Kidney capillary endothelial cell (primary cell): Measurements from ENCODE around the gene PDHX.
"Not testable (repeated sequence)": the region's sequence is repeated elsewhere in the genome, so short reads cannot be mapped to it uniquely, and the experiment has no call there.

Source experiments
- DNase-seq: peaks from one replicate; pipeline ENCODE4 v3.0.0-alpha.2; 2018; ENCODE audit warnings: low spot score

PDHX gene

DNA sequence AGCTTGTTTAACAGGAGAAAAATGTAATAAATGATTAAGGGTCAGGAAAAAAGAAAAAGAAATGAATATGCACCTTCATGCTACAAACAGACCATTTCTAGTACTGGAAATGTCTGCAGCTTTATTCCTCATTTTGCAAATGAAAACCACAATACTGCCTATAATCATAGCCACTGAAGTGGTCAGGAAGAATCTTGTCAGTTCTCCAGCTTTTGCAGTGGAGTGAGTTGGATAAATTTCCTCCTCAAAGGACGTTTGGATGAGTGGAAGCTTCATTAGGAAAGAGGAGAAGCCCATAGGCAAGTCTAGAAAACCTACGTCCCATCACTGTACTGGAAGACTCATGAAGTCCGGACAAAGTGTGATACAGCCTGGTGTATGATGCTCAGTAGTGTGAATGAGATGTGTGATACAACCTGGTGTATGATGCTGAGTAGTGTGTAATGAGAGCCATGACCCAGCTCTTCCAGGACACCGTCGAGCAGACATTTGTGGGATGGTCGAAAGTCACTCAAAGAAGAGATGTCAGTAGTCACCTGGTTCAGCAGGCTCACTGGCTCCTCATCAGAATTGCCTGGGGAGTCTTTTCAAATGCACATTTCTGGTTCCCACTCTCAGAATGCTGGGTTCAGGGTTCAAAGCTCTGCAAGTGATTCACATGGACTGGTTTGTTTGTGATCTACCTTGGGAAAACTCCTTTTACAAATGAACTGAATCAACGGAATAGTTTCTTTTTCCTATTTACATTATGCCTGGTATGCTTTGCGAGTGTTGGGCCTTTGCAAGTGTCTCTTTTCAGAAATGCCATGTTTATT lies 101.3 kb downstream of the PDHX start:
- no peak for DNase-seq

DNA sequence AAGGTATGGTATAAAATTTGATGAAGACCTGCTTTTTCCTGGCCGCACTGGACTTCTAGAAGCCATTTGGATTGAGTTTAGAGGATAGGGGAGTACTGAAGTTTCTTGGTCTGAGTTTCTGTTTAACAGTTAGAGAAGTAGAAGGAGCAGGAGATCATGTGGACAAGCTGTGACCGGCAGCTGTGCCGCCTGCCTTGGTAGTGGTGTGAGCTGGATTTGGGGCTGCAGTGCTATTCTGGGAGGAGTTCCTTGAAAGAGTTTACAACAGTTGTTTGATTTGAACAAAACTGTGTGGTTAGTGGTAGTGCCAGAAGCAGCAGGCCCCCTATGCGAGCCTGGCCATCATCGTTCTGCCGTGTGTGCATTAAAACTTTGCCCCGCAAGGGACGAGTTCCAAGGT lies 105.2 kb downstream of the PDHX start:
- no peak for DNase-seq

DNA sequence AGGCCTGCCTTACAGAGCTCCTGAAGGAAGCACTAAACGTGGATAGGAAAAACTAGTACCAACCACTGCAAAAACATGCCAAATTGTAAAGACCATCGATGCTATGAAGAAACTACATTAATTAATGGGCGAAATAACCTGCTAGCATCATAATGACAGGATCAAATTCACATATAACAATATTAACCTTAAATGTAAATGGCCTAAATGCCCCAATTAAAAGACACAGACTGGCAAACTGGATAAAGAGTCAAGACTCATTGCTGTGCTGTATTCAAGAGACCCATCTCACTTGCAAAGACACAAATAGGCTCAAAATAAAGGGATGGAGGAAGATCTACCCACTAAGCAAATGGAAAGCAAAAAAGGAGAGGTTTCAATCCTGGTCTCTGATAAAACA lies 107.5 kb downstream of the PDHX start:
- not testable (repeated sequence) for DNase-seq

DNA sequence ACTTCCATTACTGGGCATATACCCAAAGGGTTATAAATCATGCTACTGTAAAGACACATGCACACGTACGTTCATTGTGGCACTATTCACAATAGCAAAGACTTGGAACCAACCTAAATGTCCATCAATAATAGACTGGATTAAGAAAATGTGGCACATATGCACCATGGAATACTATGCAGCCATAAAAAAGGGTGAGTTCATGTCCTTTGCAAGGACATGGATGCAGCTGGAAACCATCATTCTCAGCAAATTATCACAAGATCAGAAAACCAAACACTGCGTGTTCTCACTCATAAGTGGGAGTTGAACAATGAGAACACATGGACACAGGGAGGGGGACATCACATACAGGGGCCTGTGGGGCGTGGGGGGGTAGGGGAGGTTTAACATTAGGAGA lies 111.6 kb downstream of the PDHX start:
- DNase-seq = not testable (repeated sequence)

DNA sequence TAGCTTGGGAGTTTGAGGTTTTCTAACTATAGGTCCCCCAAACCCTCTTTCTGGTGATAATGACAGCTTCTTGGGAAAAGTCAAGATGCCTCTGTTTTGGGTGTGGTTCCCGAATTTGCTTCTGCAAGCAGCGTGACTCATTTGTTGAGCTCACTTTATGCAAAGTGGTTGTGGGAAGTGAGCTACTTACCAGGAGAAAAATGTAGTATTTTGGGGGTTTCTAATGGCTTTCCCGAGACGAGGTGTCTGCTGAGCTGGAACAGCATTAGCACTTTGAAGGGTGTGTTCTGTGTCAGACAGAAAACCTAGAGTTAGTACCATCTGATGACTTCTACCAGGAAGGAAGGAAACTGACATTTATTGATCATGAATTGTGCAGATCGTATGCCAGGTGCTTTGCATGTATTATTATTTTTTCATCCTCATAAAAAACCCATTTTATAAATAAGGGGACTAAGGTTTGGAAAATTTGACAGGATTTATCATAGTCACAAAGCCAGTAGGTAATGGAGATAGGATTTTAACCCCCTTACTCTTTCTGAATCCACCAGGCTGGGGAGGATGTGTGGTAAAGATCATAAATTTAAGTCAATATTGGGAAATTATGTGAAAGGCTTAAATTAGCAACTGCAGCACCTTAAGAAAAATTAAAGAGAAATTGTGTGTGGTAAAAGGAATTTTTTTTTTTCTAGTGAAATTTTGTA lies 113.7 kb downstream of the PDHX start:
- no peak for DNase-seq

DNA sequence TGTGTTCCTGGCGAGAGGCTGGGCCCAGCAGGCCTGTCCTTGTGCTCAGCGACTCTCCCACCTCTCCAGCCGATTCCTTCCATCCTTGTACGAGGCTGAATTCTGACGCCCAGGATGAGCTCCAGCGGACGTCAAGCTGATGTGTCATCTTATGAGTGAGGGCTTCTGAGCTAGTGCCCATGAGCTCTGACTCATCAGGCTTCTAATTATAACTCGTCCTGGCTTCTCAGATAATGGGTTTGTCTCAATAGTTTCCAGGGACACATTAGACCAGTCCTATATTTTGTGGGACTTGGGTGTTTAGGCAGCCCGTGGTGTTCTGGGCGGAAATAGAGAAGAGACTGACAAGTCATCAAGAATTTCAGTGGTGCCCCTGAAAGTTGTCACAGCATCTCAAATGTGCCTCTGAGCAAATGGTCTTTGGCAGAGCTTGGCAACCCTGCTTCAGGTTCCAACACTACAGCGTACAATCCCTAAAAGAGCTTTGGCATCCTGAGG lies 114.3 kb downstream of the PDHX start:
- DNase-seq = peak; percentile 46

DNA sequence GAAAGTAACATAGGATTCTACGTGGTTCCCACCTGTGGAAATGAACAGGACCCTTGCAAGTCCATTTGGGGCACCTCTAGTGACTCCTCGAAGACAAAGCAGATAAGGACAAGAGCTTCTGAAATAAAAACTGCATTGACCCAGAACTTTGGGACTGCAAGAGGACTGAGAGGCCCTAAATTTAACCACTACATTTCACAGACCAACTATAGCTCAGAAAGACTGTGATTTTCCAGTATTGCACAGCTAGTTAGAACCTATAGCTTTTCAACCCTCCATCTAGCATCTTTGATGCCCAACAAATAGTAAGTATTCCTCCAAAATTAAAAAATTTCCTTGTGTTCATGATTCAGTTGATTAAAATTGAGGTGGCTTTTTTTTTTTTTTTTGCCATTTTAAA lies 114.9 kb downstream of the PDHX start:
- no peak for DNase-seq

DNA sequence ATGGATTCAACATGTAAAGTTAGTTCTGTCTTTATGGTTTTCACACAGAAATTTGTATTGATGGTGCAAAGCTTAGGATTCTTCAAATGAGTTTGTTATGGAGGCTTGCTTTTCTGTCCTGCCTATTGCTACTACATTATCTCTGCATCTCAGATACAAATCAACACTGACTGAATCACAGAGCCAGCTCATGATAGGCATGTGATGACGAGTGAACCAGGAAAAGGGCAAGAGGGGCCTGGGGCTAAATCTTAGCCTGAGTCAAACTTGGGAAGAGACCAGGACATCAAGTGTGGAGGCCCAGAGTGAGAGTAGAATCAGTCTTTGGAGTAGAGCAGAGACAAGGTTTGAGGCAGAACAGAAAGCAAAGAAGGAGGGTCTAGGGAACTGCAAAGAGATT lies 115.4 kb downstream of the PDHX start:
- no peak for DNase-seq

DNA sequence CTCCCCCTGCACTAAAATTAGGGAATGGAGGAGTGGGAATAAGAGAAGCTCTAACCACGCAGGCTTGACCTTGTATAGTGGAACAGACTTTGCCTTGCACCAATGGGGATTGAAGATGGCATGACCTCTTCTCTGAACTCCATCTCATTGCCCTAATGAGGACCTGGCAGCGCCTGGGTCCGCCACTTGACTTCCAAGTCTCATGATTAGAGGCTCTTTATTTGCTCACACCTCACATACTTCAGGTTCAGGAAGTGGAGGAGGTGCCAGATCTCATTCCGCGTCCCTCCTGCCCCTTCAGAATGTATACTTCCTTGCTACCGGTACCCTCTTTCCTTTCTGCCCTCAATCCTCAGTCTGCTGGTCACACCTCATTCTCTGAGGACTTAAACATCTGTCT lies 116.6 kb downstream of the PDHX start:
- DNase-seq = no peak

DNA sequence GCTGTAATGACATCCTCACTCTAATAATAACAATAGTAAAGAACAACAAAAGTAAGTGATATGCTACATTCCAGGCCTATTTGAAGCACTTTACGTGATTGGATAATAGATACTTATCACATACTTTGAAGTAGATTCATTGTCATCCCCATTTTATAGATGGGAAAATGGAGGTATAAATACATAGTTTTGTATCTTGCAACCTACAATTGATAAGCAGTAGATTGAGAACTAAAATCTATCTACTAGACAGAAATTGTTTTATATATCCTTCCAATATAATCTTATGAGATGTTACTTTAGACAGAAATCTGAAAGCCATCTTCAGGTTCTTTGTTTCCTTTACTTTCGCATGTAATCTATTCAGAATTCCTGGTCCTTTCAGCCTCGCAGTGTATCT lies 118.0 kb downstream of the PDHX start:
- DNase-seq = no peak

DNA sequence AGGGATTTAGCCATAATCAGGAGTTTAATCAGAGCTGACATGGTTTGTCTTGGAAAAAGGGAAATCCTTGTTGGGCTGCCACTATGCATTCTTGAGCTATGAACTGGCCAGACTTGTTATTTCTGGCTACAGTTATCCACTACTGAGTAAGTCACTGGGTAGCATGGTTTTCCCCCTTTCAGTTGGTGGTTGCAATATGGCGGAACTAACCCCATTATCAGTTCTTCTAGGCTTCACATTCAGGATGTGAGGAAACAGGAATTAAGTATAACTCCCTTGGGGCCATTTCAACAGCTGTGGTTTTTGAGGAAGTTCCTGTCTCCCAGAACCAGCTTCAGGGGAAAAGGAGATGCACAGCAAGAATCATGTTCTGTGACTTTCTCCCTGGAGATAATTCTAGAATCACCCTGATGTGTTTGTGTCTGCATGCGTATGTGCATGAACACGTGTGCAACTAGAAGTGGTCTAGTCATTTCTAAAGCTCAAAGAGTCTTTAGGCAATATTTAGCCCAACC lies 119.5 kb downstream of the PDHX start:
- DNase-seq = no peak

DNA sequence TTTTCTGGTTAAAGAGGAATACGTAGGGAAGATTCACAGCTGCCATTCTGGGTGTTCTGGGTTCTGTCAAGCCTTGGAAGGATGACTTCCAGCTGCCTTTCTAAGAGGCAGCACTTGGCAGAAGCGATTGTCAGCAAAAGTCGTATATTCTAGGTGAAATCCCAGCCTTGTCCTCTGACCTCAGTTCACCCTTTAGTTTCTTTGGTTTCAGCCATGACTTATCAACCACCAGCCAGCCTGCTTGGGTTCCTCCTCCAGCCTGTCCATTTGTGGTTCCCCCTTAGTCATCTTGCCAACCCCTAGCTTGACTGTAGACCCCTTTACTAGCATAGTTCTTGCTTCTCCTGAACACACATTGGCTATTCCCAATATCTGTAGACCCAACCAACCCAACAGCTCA lies 120.2 kb downstream of the PDHX start:
- DNase-seq = no peak

DNA sequence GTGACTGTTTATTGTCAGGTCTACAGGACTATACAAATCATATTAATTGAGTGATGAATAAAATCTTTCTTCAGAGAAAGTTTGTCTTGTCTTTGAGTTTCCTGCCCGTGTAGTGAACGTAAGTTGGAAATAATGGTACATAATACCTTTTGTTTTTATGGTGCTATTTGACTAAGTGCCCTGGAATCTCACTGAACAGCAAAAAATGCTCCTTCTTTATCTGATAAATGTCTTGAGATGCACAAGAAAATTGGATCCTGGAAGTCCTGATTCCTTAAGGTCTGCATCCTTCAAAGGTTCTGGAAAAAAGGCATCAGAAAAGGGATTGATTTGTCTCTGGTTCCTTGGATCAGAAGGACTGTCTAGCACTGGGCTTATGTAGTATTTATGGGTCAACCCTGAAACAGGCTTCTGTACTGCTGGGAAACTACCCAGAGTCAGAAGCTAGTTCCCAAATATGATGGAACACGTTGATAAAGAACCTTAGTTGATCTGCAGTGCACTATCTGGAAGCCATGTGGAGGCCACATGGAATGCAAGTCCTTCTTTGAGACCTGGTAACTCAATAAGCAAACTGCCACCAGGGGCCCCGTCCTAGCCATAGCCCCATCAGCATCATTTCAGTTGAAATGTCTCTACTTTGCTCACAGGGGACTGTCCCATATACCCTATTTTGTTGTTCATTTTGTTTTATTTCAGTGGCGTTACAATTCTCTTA lies 122.0 kb downstream of the PDHX start:
- DNase-seq = no peak

DNA sequence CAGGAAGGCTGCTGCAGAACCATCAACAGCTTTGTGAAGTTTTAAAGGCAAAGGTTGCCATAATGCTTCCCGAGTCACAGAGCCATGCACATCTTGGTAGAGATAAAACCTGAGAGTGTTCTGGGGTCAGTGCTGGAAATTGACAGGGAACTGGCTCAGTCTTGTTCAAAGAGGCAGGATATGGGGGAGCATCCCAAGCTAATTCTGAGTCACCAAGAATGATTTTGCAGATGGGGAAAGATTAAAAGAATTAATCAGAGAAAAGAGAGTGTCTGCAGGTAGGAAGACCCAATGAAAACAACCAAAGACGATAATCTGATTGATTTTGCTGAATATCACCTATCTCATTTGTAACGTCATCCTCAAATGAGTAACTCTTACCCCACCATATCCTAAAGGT lies 122.7 kb downstream of the PDHX start:
- DNase-seq = no peak

DNA sequence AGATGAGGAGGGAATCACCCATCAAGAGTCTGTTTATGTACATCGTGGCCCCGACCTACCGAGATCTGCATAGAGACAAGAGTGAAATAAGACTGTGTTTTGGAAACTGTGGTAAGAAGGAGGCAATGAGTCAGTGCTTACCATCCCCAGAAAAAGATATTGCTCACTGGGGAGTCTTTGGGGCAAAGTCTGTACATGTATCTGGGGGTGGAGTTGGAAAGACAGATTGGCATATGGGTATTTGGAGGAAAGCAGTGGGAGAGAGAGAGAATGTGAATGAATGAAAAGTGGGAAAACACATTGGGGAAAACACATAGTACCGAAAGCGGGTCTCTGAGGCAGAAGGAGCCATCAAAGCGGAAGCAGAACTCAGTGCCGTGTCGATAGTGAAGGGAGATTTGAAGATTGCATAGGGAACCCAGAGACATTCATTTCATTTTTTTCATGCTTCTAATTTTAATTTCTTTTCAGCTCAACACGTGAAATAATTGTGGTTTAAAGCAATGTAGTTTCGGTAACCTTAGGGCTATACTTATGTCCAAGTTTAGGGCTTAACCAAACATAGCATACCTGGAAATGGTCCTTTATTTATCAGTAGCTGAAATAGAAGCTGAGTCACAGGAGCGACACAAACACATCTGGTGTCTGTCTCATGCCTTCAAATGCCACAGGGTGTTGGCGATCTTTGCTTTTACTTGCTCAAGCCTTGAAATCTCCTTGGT lies 124.0 kb downstream of the PDHX start:
- DNase-seq = no peak

DNA sequence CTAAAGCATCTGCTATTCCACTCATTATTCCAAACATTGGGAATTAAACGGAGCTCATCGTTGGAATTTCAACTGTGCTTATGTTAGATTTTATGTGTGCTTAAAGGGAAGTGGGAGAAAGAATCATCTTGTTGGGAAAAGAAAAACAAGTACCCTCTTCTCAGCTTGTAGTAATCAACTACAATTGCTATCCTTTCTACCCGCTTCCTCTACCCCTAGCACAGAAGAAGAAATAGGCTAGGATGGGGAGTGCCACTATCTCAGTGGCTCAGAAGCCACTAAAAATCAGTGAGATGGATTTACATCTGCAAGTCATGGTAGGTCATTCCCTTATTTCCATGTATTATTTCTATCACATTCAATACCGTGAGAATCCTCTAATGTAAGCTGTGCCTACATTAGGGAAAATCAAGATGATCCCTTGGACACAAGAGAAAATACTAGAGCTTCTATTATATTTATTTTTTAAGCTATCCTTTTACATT lies 124.7 kb downstream of the PDHX start:
- no peak for DNase-seq

DNA sequence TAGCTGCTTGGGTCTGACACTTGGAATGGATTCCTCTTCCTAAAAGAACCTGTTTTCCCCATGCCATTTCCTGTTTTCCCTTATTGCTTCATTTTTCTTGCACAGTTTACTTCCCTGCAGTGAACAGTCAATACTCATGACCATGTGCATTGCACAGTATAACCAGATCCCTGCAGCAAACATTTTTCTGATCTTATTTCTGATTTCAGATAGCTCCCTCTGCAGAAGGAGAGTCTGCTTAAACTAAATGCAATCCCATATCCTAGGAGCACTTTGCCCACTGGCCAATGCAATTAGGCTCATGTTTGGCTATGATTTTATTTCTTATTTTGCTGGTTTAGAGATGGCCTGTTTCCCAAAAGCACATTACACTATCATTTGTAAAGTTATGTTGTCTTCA lies 125.8 kb downstream of the PDHX start:
- no peak for DNase-seq

DNA sequence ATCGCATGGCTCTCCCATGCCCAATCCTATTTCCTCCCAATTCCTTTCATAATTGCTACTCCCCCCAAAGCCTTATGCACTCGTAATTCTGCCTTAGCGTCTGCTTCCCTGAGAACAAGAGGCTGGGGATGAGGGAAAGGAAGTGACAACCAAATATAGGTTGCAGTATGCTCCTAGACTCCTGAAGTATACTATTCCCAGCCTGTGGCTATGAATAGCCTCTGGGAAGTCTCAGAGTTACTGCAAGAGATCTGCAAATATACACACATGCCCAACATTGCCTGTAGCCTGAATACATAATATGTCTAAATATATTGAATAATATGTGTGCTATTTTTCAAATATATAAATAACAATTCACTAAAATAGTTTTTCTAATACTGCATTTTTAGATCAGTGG lies 126.5 kb downstream of the PDHX start:
- no peak for DNase-seq

DNA sequence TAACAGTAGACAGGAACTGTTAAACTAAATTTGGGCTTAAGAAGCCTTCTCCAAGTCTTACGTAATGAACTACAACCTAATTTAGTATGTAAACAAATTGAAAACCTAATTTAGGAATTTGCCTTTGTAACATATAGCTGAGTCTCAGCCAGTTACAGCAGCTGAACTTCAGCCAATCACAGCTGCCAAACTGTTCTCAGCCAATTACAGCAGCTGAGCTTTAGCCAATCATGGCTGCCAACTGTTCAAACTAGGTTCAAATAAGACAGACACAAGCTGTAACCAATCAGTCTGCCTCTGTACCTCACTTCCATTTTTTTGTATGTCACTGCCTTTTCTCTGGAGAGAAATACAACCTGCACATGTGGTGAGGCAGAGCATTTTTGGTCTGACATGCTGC lies 127.5 kb downstream of the PDHX start:
- DNase-seq = no peak

DNA sequence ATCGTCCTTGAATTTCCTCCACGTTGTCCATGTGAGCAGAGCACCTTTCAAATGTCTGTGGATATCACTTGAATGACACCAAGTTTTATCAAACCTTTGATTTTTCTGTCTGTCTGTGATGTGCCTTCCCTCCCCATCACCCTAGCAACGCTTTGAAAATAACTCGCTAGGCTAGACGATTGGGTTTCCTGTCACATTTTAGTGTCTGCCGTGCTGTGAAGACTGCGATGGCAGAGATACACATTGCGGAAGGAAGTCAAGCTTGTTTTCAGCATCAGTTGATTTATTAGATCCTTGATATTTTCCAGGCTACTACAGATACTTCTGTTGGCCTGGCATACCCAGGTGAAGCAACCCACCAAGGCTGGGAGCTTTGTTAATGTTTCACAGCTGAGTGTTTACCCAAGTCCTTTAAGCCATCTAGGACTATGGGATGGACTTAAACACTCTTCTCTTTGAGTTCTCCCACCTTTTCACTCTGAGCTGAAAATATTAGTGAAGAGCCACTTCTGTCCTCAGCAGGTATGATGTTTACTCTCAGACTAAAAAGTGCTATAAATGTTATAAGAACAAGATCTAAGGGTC lies 128.9 kb downstream of the PDHX start:
- no peak for DNase-seq
